Mucosa of stomach (tissue), 1 donor: ENCODE measurements around the gene BMPR1B.

Experiments
- H3K27me3 ChIP-seq: one replicate; pipeline ENCODE4 v1.7.0; 2013; ENCODE audit warnings: mild to moderate bottlenecking, low read length; ENCODE audit not compliant: control insufficient read depth, insufficient read depth
- H3K36me3 ChIP-seq: one replicate; pipeline ENCODE4 v1.7.0; 2013; ENCODE audit warnings: low read length; ENCODE audit not compliant: control insufficient read depth, insufficient read depth
- H3K4me1 ChIP-seq: one replicate; pipeline ENCODE4 v1.7.0; 2013; ENCODE audit warnings: mild to moderate bottlenecking, low read length; ENCODE audit not compliant: control insufficient read depth, insufficient read depth
- H3K4me3 ChIP-seq: one replicate; pipeline ENCODE4 v1.7.0; 2013; ENCODE audit warnings: low read length
- H3K9ac ChIP-seq: one replicate; pipeline ENCODE4 v1.7.0; 2013; ENCODE audit warnings: mild to moderate bottlenecking, low read length, moderate library complexity
- H3K9me3 ChIP-seq: one replicate; pipeline ENCODE4 v1.7.0; 2013; ENCODE audit warnings: mild to moderate bottlenecking, low read length, moderate library complexity; ENCODE audit not compliant: control insufficient read depth
- donor health status: Pancreatic carcinoma.

BMPR1B gene

GRCh38 chr4:95142932-95143331 lies 385.2 kb downstream of the BMPR1B start:
- H3K9me3 ChIP-seq = no peaks in the 10 kb centered on the region
- H3K9ac ChIP-seq = no peak overlapping the region
- no peaks in the 10 kb centered on the region for H3K4me1 ChIP-seq
- H3K4me3 ChIP-seq = no peak overlapping the region
- H3K36me3 ChIP-seq = no peaks in the 10 kb centered on the region
- H3K27me3 ChIP-seq = no peaks in the 10 kb centered on the region

- H3K27me3 ChIP-seq = no peaks in the 10 kb centered on the region
- H3K9me3 ChIP-seq = no peaks in the 10 kb centered on the region
- H3K4me3 ChIP-seq = no peak overlapping the region
- no peaks in the 10 kb centered on the region for H3K36me3 ChIP-seq
- H3K4me1 ChIP-seq = no peaks in the 10 kb centered on the region
- H3K9ac ChIP-seq = no peak overlapping the region
These were observed 393.5 kb downstream of the BMPR1B start for GRCh38 chr4:95151255-95151654.

- Histone ChIP-seq H3K36me3 (no peaks in the 10 kb centered on the region), H3K9ac (no peak overlapping the region), H3K27me3 (no peaks in the 10 kb centered on the region), H3K9me3 (no peaks in the 10 kb centered on the region), H3K4me1 (no peaks in the 10 kb centered on the region), H3K4me3 (no peak overlapping the region)
These were observed 395.4 kb downstream of the BMPR1B start for GRCh38 chr4:95153182-95153581.

GRCh38 chr4:95155759-95156451 lies 398.1 kb downstream of the BMPR1B start:
- no peaks in the 10 kb centered on the region for H3K36me3 ChIP-seq
- no peaks in the 10 kb centered on the region for H3K9me3 ChIP-seq
- no peak overlapping the region for H3K4me3 ChIP-seq
- H3K27me3 ChIP-seq = no peaks in the 10 kb centered on the region
- H3K9ac ChIP-seq = no peak overlapping the region
- no peaks in the 10 kb centered on the region for H3K4me1 ChIP-seq

GRCh38 chr4:95156452-95156765 lies 398.7 kb downstream of the BMPR1B start:
- Histone ChIP-seq H3K9me3 (no peaks in the 10 kb centered on the region), H3K4me3 (no peak overlapping the region), H3K4me1 (no peaks in the 10 kb centered on the region), H3K27me3 (no peaks in the 10 kb centered on the region), H3K36me3 (no peaks in the 10 kb centered on the region), H3K9ac (no peak overlapping the region)

GRCh38 chr4:95157596-95157995 lies 399.8 kb downstream of the BMPR1B start:
- no peak overlapping the region for H3K9ac ChIP-seq
- H3K36me3 ChIP-seq = no peaks in the 10 kb centered on the region
- H3K9me3 ChIP-seq = no peaks in the 10 kb centered on the region
- H3K27me3 ChIP-seq = no peaks in the 10 kb centered on the region
- no peak overlapping the region for H3K4me3 ChIP-seq
- no peaks in the 10 kb centered on the region for H3K4me1 ChIP-seq

- H3K36me3 ChIP-seq = no peaks in the 10 kb centered on the region
- H3K9ac ChIP-seq = no peak overlapping the region
- H3K27me3 ChIP-seq = no peaks in the 10 kb centered on the region
- H3K9me3 ChIP-seq = no peaks in the 10 kb centered on the region
- no peaks in the 10 kb centered on the region for H3K4me1 ChIP-seq
- H3K4me3 ChIP-seq = no peak overlapping the region
These were observed 400.3 kb downstream of the BMPR1B start for GRCh38 chr4:95158045-95158444.

GRCh38 chr4:95158626-95159025 lies 400.9 kb downstream of the BMPR1B start:
- no peaks in the 10 kb centered on the region for H3K27me3 ChIP-seq
- H3K9ac ChIP-seq = no peak overlapping the region
- H3K36me3 ChIP-seq = no peaks in the 10 kb centered on the region
- no peaks in the 10 kb centered on the region for H3K4me1 ChIP-seq
- no peak overlapping the region for H3K4me3 ChIP-seq
- no peaks in the 10 kb centered on the region for H3K9me3 ChIP-seq

GRCh38 chr4:95159384-95159783 lies 401.6 kb downstream of the BMPR1B start:
- H3K9ac ChIP-seq = no peak overlapping the region
- no peaks in the 10 kb centered on the region for H3K36me3 ChIP-seq
- H3K4me1 ChIP-seq = no peaks in the 10 kb centered on the region
- no peaks in the 10 kb centered on the region for H3K27me3 ChIP-seq
- no peak overlapping the region for H3K4me3 ChIP-seq
- H3K9me3 ChIP-seq = no peaks in the 10 kb centered on the region

- H3K4me3 ChIP-seq = no peak overlapping the region
- no peaks in the 10 kb centered on the region for H3K27me3 ChIP-seq
- H3K9ac ChIP-seq = no peak overlapping the region
- H3K4me1 ChIP-seq = no peaks in the 10 kb centered on the region
- no peaks in the 10 kb centered on the region for H3K36me3 ChIP-seq
- H3K9me3 ChIP-seq = no peaks in the 10 kb centered on the region
These were observed 404.2 kb downstream of the BMPR1B start for GRCh38 chr4:95161781-95162469.

- H3K27me3 ChIP-seq = no peaks in the 10 kb centered on the region
- no peaks in the 10 kb centered on the region for H3K9me3 ChIP-seq
- H3K4me3 ChIP-seq = no peak overlapping the region
- no peaks in the 10 kb centered on the region for H3K36me3 ChIP-seq
- H3K9ac ChIP-seq = no peak overlapping the region
- H3K4me1 ChIP-seq = no peaks in the 10 kb centered on the region
These were observed 405.1 kb downstream of the BMPR1B start for GRCh38 chr4:95162867-95163266.

GRCh38 chr4:95165926-95166524 lies 408.3 kb downstream of the BMPR1B start:
- H3K9ac ChIP-seq = no peak overlapping the region
- H3K4me1 ChIP-seq = no peaks in the 10 kb centered on the region
- H3K27me3 ChIP-seq = no peaks in the 10 kb centered on the region
- H3K36me3 ChIP-seq = no peaks in the 10 kb centered on the region
- H3K9me3 ChIP-seq = no peaks in the 10 kb centered on the region
- H3K4me3 ChIP-seq = no peak overlapping the region
